GM12891 (cell line): ENCODE data around the gene ZDHHC3.

Experiments
- DNase-seq: peaks from one replicate; pipeline ENCODE4 v3.0.0; 2011; ENCODE audit warnings: low spot score; ENCODE audit not compliant: insufficient read length
- FAIRE-seq: peaks from 2 replicates; lab custom pipeline; 2011; peaks lifted over from hg19 to GRCh38; lab: Jason Lieb, UNC
- PAX5 ChIP-seq: IDR thresholded peaks from 2 replicates; pipeline ENCODE4 v1.6.1; 2011; ENCODE audit warnings: low read length, moderate library complexity, mild to moderate bottlenecking; ENCODE audit not compliant: insufficient read depth, severe bottlenecking
- POLR2A ChIP-seq: IDR thresholded peaks from 2 replicates; pipeline ENCODE4 v1.6.1; 2011; ENCODE audit warnings: low read depth, low read length, control low read depth
- POLR2AphosphoS5 ChIP-seq: IDR thresholded peaks from 2 replicates; pipeline ENCODE4 v1.6.1; 2011; ENCODE audit warnings: low read depth, low read length, control low read depth
- POU2F2 ChIP-seq: IDR thresholded peaks from 2 replicates; pipeline ENCODE4 v1.6.1; 2011; ENCODE audit warnings: low read depth, mild to moderate bottlenecking, control low read depth, low read length, moderate library complexity
- SPI1 ChIP-seq: IDR thresholded peaks from 2 replicates; pipeline ENCODE4 v1.6.1; 2011; ENCODE audit warnings: low read depth, low read length, control low read depth
- TAF1 ChIP-seq: IDR thresholded peaks from 2 replicates; pipeline ENCODE4 v1.6.1; 2011; ENCODE audit warnings: low read depth, low read length, control low read depth

ZDHHC3 gene

GRCh38 chr3:44892689-44893088 is 83.3 kb downstream of the ZDHHC3 start:
- DNase-seq: no peak
- no peak for TF ChIP-seq POLR2AphosphoS5
- TF ChIP-seq TAF1: no peak
- no peak for TF ChIP-seq SPI1
- no peak for TF ChIP-seq POLR2A
- TF ChIP-seq PAX5: no peak
- TF ChIP-seq POU2F2: no peak
- no peak for FAIRE-seq

GRCh38 chr3:44890852-44891251 is 85.1 kb downstream of the ZDHHC3 start:
- no peak for TF ChIP-seq SPI1
- TF ChIP-seq POLR2A: no peak
- TF ChIP-seq TAF1: no peak
- no peak for TF ChIP-seq POLR2AphosphoS5
- no peak for TF ChIP-seq PAX5
- no peak for TF ChIP-seq POU2F2
- FAIRE-seq: no peak
- DNase-seq: no peak

DNA sequence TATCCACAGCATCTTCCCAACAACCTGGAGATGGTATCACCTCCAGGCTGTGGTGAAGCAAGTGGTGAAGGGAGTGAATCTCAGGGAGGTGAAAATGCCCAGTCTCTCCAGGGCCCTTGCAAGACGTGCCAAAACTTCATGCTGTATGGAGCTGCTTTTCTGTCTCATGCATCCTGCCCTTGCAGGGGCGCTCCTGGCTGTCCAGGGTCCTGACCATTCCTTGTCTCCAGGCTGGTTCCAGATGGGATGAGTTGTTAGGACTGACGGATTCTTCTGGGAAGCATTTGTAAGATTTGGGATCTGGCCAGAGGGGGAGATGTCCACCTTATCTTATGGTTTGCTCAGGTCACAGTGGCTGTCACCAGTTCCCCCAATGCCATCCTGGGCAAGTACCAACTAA is 85.7 kb downstream of the ZDHHC3 start:
- TF ChIP-seq SPI1 (no peak), PAX5 (no peak), POLR2AphosphoS5 (no peak), TAF1 (no peak), POU2F2 (no peak), POLR2A (no peak)
- DNase-seq (no peak), FAIRE-seq (no peak)

- no peak for TF ChIP-seq TAF1
- DNase-seq: no peak
- FAIRE-seq: no peak
Measured at GRCh38 chr3:44887101-44887500, 88.9 kb downstream of the ZDHHC3 start.

GRCh38 chr3:44886561-44886960 is 89.4 kb downstream of the ZDHHC3 start:
- FAIRE-seq: no peak
- TF ChIP-seq POU2F2 (no peak), TAF1 (no peak), POLR2AphosphoS5 (no peak)
- no peak for DNase-seq

DNA sequence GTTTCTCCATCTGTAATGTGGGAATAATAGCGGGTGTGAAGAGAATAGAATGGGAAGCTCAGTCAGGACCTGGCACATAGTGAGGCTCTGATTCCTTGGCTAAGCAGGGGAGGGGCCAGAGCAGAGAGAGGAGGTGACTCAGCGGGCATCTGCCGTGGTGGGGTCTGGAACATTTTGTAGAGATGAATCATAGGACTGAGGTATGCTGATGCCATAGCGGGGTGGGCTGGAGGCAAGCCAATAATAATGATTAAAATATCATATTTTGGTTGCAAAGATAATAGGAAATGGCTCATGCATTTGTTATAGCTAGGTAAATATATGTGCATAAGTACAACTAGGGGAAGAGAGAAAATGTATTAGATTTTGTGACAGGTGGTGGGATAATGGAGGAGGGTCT is 90.4 kb downstream of the ZDHHC3 start:
- DNase-seq (no peak), FAIRE-seq (no peak)
- no peak for TF ChIP-seq POU2F2
- TF ChIP-seq PAX5: no peak
- no peak for TF ChIP-seq TAF1
- TF ChIP-seq SPI1: no peak
- TF ChIP-seq POLR2A: no peak
- no peak for TF ChIP-seq POLR2AphosphoS5

GRCh38 chr3:44883999-44884431 is 92.0 kb downstream of the ZDHHC3 start:
- no peak for DNase-seq
- FAIRE-seq: no peak
- TF ChIP-seq PAX5 (no peak), TAF1 (no peak), SPI1 (no peak), POLR2AphosphoS5 (no peak), POU2F2 (no peak), POLR2A (no peak)

DNA sequence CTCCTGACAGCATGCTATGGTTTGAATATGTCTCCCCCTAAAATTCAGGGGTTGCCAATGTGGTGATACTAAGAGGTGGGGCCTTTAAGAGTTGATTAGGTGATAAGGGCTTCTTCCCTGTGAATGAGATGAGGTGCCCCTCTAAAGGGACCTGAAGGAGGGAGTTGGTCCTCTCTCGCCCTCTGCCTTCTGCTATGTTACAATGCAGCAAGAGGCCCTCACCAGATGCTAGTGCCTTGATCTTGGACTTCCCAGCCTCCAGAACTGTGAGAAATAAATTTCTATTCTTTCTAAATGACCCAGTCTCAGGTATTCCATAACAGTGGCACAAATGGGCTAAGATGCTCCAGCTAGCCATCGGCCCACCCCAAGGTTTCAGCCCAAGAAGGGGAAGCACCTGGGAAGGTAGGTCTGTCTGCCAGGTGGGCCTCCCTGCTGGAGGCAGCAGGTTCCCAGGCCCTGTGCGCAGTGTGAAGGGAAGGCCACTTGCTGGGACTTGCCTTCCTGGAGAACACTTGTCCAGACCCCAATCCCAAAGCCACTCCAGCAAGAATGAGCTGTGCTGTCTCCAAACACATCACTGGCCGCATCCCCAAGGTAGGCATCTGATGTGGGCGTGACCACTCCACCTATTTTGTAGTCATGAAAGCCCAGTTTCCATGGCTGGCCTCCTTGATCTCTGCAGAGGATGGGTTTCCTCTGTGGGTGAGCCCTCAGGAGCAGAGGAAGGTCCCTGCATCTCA is 92.6 kb downstream of the ZDHHC3 start:
- TF ChIP-seq TAF1 (no peak), PAX5 (no peak), POLR2A (no peak), SPI1 (no peak), POLR2AphosphoS5 (no peak)
- DNase-seq: no peak
- FAIRE-seq: no peak

DNA sequence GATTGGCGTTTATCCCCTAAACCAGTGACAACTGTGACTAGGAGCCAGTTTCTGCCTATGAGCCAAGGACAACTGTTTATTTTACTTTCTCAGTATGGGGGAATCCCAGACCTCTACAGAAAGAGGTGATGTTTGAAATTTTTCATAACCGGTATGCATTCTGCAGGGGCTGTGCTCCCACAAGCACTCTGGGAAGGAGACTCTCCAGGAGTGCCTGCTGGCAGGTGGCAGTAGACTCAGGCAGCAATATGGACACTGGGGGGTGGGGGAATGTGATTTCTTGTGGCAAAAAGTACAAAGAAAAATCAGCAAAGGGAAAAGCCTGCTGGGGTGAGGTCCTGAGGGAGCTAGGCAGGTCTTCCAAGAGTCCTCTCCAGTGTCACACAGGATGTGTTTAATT is 95.7 kb downstream of the ZDHHC3 start:
- FAIRE-seq (no peak), DNase-seq (no peak)
- no peak for TF ChIP-seq TAF1
- TF ChIP-seq POLR2A: no peak
- TF ChIP-seq POLR2AphosphoS5: no peak
- no peak for TF ChIP-seq SPI1
- no peak for TF ChIP-seq PAX5
- no peak for TF ChIP-seq POU2F2

DNA sequence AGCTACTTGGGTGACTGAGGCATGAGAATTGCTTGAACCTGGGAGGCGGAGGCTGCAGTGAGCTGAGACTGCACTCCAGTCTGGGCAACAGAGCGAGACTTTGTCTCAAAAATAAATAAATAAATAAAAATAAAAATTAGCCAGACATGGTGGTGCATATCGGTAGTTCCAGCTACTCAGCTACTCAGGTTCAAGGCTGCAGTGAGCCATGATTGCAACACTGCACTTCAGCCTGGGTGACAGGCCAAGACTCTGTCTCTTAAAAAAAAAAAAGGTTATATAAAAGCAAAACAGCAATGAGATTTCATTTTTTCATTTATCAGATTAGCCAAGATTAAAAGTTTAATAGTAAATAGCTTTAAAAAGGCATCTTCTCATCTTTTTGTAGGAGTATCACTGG is 98.6 kb downstream of the ZDHHC3 start:
- TF ChIP-seq POU2F2 (no peak), TAF1 (no peak), SPI1 (no peak), POLR2A (no peak), PAX5 (no peak), POLR2AphosphoS5 (no peak)
- DNase-seq (no peak), FAIRE-seq (no peak)

DNA sequence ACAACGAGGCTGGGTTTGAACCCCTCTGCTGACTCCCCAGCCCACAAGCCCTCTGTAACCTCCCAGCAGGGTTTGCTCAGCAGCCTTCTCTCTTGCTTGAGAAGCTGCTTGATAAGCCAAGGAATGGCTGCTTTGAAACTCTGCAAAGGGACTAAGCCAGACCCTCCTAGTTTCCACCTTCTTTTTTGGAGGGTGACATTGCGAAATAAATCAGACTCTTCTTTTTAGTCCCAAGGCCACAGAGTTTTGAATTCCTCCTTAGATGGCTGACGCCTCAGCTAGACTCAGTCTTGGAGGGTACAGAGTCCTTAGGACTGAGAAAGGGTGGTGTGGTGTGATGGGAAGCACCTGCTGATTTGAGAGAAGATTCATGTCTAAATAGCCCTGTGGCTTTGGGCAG is 100.4 kb downstream of the ZDHHC3 start:
- no peak for FAIRE-seq
- DNase-seq: no peak

More for the DNA sequence above, 100.4 kb downstream of the ZDHHC3 start:
- no peak for TF ChIP-seq SPI1
- TF ChIP-seq PAX5: no peak
- TF ChIP-seq POU2F2: no peak
- TF ChIP-seq TAF1: no peak
- no peak for TF ChIP-seq POLR2AphosphoS5
- no peak for TF ChIP-seq POLR2A
